Thoracic aorta (tissue), 2 donors: Measurements from ENCODE around the gene S1PR3. TPM values are rescaled to one million over a fixed set of nuclear protein-coding genes. Genes with fewer than 3 reads are reported as not detected.

Source experiments
- ATAC-seq: fragments of 150-250 bp; one replicate; pipeline ENCODE4 v1.8.0; 2017; ENCODE audit warnings: low read depth; ENCODE audit not compliant: insufficient number of reproducible peaks, low FRiP score
- DNase-seq: peaks from one replicate; pipeline ENCODE4 v3.0.0-alpha.2; 2020; ENCODE audit warnings: low spot score
- H3K27ac ChIP-seq, 2 donors: fragments of 200-600 bp; sonication (generic); 1 replicate in 1 of 2; 2 replicates in 1 of 2; pipeline ENCODE4 v1.5.1; 2016; ENCODE audit warnings: mild to moderate bottlenecking in 2 of 2, moderate library complexity in 2 of 2
- H3K27me3 ChIP-seq: fragments of 200-600 bp; sonication (generic); replicated peaks from 2 replicates; pipeline ENCODE4 v1.6.0; 2016; ENCODE audit warnings: mild to moderate bottlenecking; ENCODE audit not compliant: insufficient read depth
- H3K36me3 ChIP-seq: fragments of 200-600 bp; sonication (generic); one replicate; pipeline ENCODE4 v1.5.1; 2016
- H3K4me1 ChIP-seq, 2 donors: fragments of 200-600 bp; sonication (generic); 1 replicate in 1 of 2; 2 replicates in 1 of 2; pipeline versions ENCODE4 v1.5.1 to v1.6.0; 2016; ENCODE audit warnings: low read depth in 2 of 2, mild to moderate bottlenecking in 1 of 2; ENCODE audit not compliant: control insufficient read depth in 1 of 2
- H3K4me3 ChIP-seq: fragments of 200-600 bp; sonication (generic); 2 replicates; pipeline ENCODE4 v1.5.1; 2016; ENCODE audit warnings: mild to moderate bottlenecking
- H3K9me3 ChIP-seq: fragments of 200-600 bp; sonication (generic); 2 replicates; pipeline ENCODE4 v1.5.1; 2016
- total RNA-seq, 2 donors: library from RNA; depleted of rRNA; stranded (reverse); fragments of >200 nt; gene quantifications; one replicate each; pipeline versions ENCODE4 v1.1.0 to v1.2.3, GENCODE V29; 2016
- TF ChIP-seq, protein P1 (sequence below): fragments of 200-600 bp; sonication (generic); IDR thresholded peaks from one replicate; pipeline ENCODE4 v1.5.1; 2019; ENCODE audit warnings: antibody characterized with exemption

S1PR3 gene
- total RNA-seq, 2 donors from 2014 or later: 125 to 173 TPM

DNA sequence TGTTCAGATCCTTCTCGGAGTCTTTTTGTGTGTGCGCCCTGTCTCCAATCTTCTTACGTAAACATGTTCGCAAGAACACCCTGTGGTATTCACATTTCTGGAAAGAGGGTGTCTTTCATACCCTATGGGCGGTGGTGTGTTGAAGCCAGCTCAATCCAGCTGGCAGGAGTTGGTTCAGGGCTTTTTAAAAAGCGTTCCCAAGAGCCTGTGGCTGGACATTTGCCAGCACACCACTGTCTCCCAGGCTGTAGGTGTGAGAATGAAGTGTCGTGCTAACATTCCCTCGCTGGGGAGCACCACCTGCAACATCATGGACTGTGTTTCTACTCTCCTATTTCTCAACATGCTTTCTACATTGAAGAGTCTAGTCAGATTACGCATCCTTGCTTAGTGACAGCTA lies 51.7 kb downstream of the S1PR3 start:
- no peak overlapping the region for H3K4me3 ChIP-seq
- no peaks in the 10 kb centered on the region for H3K9me3 ChIP-seq
- TF ChIP-seq, protein P1, sequence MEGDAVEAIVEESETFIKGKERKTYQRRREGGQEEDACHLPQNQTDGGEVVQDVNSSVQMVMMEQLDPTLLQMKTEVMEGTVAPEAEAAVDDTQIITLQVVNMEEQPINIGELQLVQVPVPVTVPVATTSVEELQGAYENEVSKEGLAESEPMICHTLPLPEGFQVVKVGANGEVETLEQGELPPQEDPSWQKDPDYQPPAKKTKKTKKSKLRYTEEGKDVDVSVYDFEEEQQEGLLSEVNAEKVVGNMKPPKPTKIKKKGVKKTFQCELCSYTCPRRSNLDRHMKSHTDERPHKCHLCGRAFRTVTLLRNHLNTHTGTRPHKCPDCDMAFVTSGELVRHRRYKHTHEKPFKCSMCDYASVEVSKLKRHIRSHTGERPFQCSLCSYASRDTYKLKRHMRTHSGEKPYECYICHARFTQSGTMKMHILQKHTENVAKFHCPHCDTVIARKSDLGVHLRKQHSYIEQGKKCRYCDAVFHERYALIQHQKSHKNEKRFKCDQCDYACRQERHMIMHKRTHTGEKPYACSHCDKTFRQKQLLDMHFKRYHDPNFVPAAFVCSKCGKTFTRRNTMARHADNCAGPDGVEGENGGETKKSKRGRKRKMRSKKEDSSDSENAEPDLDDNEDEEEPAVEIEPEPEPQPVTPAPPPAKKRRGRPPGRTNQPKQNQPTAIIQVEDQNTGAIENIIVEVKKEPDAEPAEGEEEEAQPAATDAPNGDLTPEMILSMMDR: no peak
- ATAC-seq: no peak
- no peak overlapping the region for H3K27ac ChIP-seq
- H3K27me3 ChIP-seq: no peaks in the 10 kb centered on the region
- H3K4me1 ChIP-seq: no peaks in the 10 kb centered on the region
- H3K36me3 ChIP-seq: no peaks in the 10 kb centered on the region
- no peak for DNase-seq

DNA sequence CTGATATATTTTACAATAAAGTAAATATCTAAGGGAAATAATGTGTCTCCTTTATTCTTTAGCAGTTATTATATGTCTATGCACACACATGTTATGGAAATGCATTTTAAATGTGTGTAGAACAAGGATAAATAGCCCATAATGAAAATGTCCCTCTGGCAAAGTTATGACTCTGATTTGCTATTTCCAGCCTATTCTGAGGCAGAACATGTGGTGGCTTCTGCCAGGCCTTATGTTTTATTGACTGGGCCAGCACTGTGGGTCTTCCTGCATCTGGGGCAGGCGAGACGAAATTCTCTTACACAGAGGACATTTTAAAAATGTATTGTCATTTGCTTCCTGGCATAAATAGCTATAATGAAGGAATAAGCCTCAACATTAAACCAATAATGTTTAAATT lies 52.8 kb downstream of the S1PR3 start:
- H3K4me1 ChIP-seq: no peaks in the 10 kb centered on the region
- H3K36me3 ChIP-seq: no peaks in the 10 kb centered on the region

DNA sequence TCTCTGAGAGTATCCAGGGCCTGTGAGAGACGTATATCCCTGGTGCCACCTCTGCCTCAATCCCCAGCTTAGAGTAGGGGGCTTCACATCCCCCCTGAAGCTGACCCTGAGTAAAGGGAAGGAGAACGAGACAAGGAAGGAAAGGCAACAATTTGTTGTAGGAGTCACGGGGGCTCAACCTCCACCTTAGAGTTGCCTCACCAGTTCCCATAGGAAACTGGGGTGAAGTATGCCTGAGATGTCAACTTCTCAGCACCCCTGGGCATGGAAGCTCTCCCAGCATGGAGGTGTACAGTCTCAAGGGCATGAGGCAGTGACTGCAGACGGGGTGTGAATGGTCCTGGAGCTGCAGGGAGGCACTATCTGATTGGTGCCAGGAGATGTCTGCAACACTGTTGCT lies 53.6 kb downstream of the S1PR3 start:
- no peak for DNase-seq
- no peaks in the 10 kb centered on the region for H3K27me3 ChIP-seq

More for the DNA sequence above, 52.8 kb downstream of the S1PR3 start:
- no peak overlapping the region for H3K27ac ChIP-seq
- DNase-seq: no peak
- H3K4me3 ChIP-seq: no peak overlapping the region
- no peaks in the 10 kb centered on the region for H3K27me3 ChIP-seq
- TF ChIP-seq, protein P1: no peak
- no peaks in the 10 kb centered on the region for H3K9me3 ChIP-seq
- ATAC-seq: no peak

DNA sequence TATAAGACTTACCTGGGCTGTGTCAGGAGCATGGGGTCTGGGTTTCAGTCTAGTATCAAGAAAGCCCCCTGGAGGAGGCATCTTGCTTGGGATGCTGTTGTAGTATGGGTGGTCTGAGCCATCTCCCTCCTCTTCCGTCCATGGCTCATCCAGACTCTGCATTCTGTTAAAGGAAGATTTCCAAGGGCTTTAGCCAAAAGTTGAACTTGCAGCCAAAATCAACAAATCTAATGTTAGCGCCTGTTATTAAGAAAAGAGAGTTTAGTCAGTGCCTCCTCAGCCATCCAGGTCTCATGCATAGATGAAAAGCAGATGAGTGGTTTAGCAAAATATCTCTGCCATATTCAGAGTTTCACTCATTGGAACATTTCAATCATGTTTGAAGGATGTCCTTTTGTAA lies 55.6 kb downstream of the S1PR3 start:
- Histone ChIP-seq H3K4me3 (no peak overlapping the region), H3K27me3 (no peaks in the 10 kb centered on the region), H3K36me3 (no peaks in the 10 kb centered on the region), H3K9me3 (no peaks in the 10 kb centered on the region), H3K4me1 (no peaks in the 10 kb centered on the region), H3K27ac (no peak overlapping the region)
- TF ChIP-seq, protein P1: no peak
- no peak for DNase-seq
- no peak for ATAC-seq

More for the DNA sequence above, 53.6 kb downstream of the S1PR3 start:
- Histone ChIP-seq H3K9me3 (no peaks in the 10 kb centered on the region), H3K4me3 (no peak overlapping the region), H3K36me3 (no peaks in the 10 kb centered on the region), H3K4me1 (no peaks in the 10 kb centered on the region), H3K27ac (no peak overlapping the region)
- TF ChIP-seq, protein P1: no peak
- no peak for ATAC-seq

DNA sequence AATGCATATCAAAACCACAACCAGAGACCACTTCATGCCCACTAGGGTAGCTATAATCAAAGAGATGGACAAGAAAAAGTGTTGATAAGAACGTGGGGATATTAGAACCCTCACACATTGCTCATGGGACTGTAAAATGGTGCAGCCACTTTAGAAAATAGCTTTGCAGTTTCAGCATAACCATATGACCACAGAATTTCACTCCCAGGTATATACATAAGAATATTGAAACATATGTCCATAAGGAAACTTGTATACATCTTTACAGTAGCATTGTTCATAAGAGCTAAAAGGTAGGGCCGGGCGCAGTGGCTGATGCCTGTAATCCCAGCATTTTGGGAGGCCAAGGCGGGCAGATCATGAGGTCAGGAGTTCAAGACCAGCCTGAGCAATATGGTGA lies 56.4 kb downstream of the S1PR3 start:
- no peak overlapping the region for H3K4me3 ChIP-seq
- H3K4me1 ChIP-seq: no peaks in the 10 kb centered on the region
- no peak for DNase-seq
- H3K27me3 ChIP-seq: no peaks in the 10 kb centered on the region
- no peak overlapping the region for H3K27ac ChIP-seq
- ATAC-seq: no peak
- no peaks in the 10 kb centered on the region for H3K9me3 ChIP-seq
- TF ChIP-seq, protein P1: no peak
- no peaks in the 10 kb centered on the region for H3K36me3 ChIP-seq
